Body of pancreas (tissue), 4 donors: Measurements from ENCODE around the gene NEDD1.

Source experiments
- CTCF ChIP-seq, 7 experiments: fragments of 450-650 bp in 4 of 7; fragments of 200-600 bp in 3 of 7; sonication (generic) in 3 of 7; IDR thresholded peaks; one replicate each; pipeline ENCODE4 v1.5.1; 2016 to 2019; ENCODE audit warnings: antibody characterized with exemption in 7 of 7
- POLR2A ChIP-seq, 3 donors: fragments of 450-650 bp; IDR thresholded peaks; one replicate each; pipeline ENCODE4 v1.6.1; 2016; ENCODE audit warnings: antibody characterized with exemption in 3 of 3, mild to moderate bottlenecking in 2 of 3

- TF ChIP-seq CTCF (IDR thresholded peaks at IDR 0.05) (no peak), POLR2A (IDR thresholded peaks at IDR 0.05) (no peak)
Observed at GRCh38 chr12:96979532-96979931, 72.5 kb downstream of the NEDD1 start.
